Measurements from ENCODE around the gene ZC3H18. TPM values are rescaled to one million over a fixed set of nuclear protein-coding genes. Genes with fewer than 3 reads are reported as not detected.

ZC3H18 gene
- total and polyA plus RNA-seq, 2 experiments from 2014 or later = 30.0 to 40.7 TPM

- TF ChIP-seq ZNF462 (CRISPR knock-in tag; IDR thresholded peaks at IDR 0.05) (no peak), EZH2 (IDR thresholded peaks at IDR 0.05; ENCODE audit: low read depth, unreplicated experiment) (no peak), POLR2AphosphoS5 (IDR thresholded peaks at IDR 0.05; ENCODE audit: low read depth) (no peak), EZH2phosphoT487 (IDR thresholded peaks at IDR 0.05; ENCODE audit: unreplicated experiment) (no peak), CREB1 (CRISPR knock-in tag; IDR thresholded peaks at IDR 0.05; ENCODE audit: low read depth) (no peak)
These were observed 35.5 kb upstream of the ZC3H18 start (continued) for GRCh38 chr16:88534638-88535190.

- H3K4me2 ChIP-seq = peak overlapping the region; percentile 81
- no peak for ATAC-seq
- no peak overlapping the region for H2AFZ ChIP-seq
These were observed 34.9 kb upstream of the ZC3H18 start for GRCh38 chr16:88535191-88535856.

More at GRCh38 chr16:88535191-88535856, 34.9 kb upstream of the ZC3H18 start:
- H3K9me3 Mint-ChIP-seq = no peaks in the 10 kb centered on the region; the same call in 2 of the 3 replicates
- H3K4me1 Mint-ChIP-seq = peaks cover 10% of the 10 kb centered on the region
- H3K27ac Mint-ChIP-seq = no peak overlapping the region
- H3K4me3 Mint-ChIP-seq = peak overlapping the region; percentile 80
- H3K36me3 Mint-ChIP-seq (ENCODE audit: low read depth) = peaks cover 3% of the 10 kb centered on the region; the same call in 2 of the 3 replicates
- no peak for DNase-seq (ENCODE audit: low spot score)
- Histone ChIP-seq H3K27me3 (ENCODE audit: insufficient read depth) (no peaks in the 10 kb centered on the region), H3K36me3 (ENCODE audit: insufficient read depth) (no peaks in the 10 kb centered on the region), H4K20me1 (replicated peaks; ENCODE audit: insufficient read depth) (no peaks in the 10 kb centered on the region), H3F3A (replicated peaks; ENCODE audit: low read depth) (peaks cover 5% of the 10 kb centered on the region; the same call in 1 of the 2 replicates), H3K4me3 (peak overlapping the region; percentile 63), H3K79me2 (replicated peaks; ENCODE audit: insufficient read depth) (no peaks in the 10 kb centered on the region), H3K9me2 (ENCODE audit: insufficient read depth) (no peaks in the 10 kb centered on the region), H3K27ac (ENCODE audit: low read depth) (no peak overlapping the region), H3K4me1 (ENCODE audit: insufficient read depth) (no peaks in the 10 kb centered on the region; the same call in 1 of the 2 replicates)
- no peak for TF ChIP-seq ZNF114 (CRISPR knock-in tag; IDR thresholded peaks at IDR 0.05)
- TF ChIP-seq ZNF462 (CRISPR knock-in tag; IDR thresholded peaks at IDR 0.05) = no peak
- no peak for TF ChIP-seq ZNF331 (CRISPR knock-in tag; IDR thresholded peaks at IDR 0.05; ENCODE audit: low read depth)
- H3K27me3 Mint-ChIP-seq (ENCODE audit: insufficient read depth, low read depth, poor library complexity) = peaks cover 16% of the 10 kb centered on the region
